GM18526 (cell line): Measurements from ENCODE around the gene MATN4.

Experiments
- POLR2A ChIP-seq: IDR thresholded peaks from 3 replicates; pipeline ENCODE4 v1.6.1; 2011; ENCODE audit not compliant: insufficient read length; ENCODE audit errors: extremely low read depth

The MATN4 gene

GRCh38 chr20:45325371-45325770 lies 17.3 kb upstream of the MATN4 start:
- TF ChIP-seq POLR2A, result no peak

- no peak for TF ChIP-seq POLR2A
Observed at GRCh38 chr20:45323731-45324130, 15.6 kb upstream of the MATN4 start.

GRCh38 chr20:45322952-45323383 lies 14.9 kb upstream of the MATN4 start:
- no peak for TF ChIP-seq POLR2A

GRCh38 chr20:45320948-45321595 lies 13.0 kb upstream of the MATN4 start:
- TF ChIP-seq POLR2A, result no peak

- TF ChIP-seq POLR2A, result no peak
Observed at GRCh38 chr20:45318948-45319347, 10.8 kb upstream of the MATN4 start.

GRCh38 chr20:45318386-45318939 lies 10.4 kb upstream of the MATN4 start:
- TF ChIP-seq POLR2A, result no peak

GRCh38 chr20:45317826-45318225 lies 9.7 kb upstream of the MATN4 start:
- no peak for TF ChIP-seq POLR2A

- no peak for TF ChIP-seq POLR2A
Observed at GRCh38 chr20:45316150-45317080, 8.3 kb upstream of the MATN4 start.

GRCh38 chr20:45315672-45316071 lies 7.6 kb upstream of the MATN4 start:
- TF ChIP-seq POLR2A, result no peak

GRCh38 chr20:45313943-45314342 lies 5.8 kb upstream of the MATN4 start:
- no peak for TF ChIP-seq POLR2A

GRCh38 chr20:45313065-45313695 lies 5.1 kb upstream of the MATN4 start:
- no peak for TF ChIP-seq POLR2A

GRCh38 chr20:45312241-45312640 lies 4.1 kb upstream of the MATN4 start:
- TF ChIP-seq POLR2A, result no peak

GRCh38 chr20:45311589-45312211 lies 3.6 kb upstream of the MATN4 start:
- TF ChIP-seq POLR2A, result no peak

GRCh38 chr20:45309075-45309474 lies 976 bp upstream of the MATN4 start:
- TF ChIP-seq POLR2A, result no peak

GRCh38 chr20:45307076-45307640 lies 941 bp downstream of the MATN4 start:
- no peak for TF ChIP-seq POLR2A
